ENCODE measurements around the gene TGOLN2. TPM values are rescaled to one million over a fixed set of nuclear protein-coding genes. Genes with fewer than 3 reads are reported as not detected.
"Not testable (repeated sequence)": the region's sequence is repeated elsewhere in the genome, so short reads cannot be mapped to it uniquely, and the experiment has no call there.

Gene TGOLN2
- total and polyA plus RNA-seq, 7 donors, result 12.6 to 95.0 (median 80.6) TPM

DNA sequence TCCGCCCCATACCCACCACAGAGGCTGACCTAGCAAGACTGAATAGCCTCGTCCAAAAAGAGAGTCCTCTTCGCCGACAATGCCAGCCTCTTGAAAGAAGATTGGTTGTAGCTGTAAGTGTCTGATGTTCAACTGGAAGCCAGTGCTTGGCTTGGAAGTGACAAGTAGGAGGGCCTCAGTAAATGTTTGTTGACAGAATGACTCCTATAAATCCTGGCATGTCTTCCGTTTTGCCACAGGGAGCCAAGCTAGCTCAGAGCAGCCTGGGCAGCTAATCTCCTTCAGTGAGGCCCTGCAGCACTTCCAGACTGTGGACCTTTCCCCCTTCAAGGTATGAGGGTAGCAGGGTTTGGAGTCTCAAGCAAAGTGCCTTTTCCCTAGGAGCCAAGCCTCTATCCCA is 41.7 kb upstream of the TGOLN2 start:
- no peak overlapping the region for H3K27ac ChIP-seq
- H3K36me3 ChIP-seq, result peaks cover 0 to 28% (median 4%) of the 10 kb centered on the region in 4 donors
- WGBS, 2 donors, result 29 to 65% methylated on average over 5 of the region's 5 CpGs
- TF ChIP-seq POLR2A (IDR thresholded peaks at IDR 0.05), result no peak
- no peak for TF ChIP-seq POLR2AphosphoS5 (IDR thresholded peaks at IDR 0.05)
- TF ChIP-seq EP300 (IDR thresholded peaks at IDR 0.05), result no peak
- TF ChIP-seq, protein P1, sequence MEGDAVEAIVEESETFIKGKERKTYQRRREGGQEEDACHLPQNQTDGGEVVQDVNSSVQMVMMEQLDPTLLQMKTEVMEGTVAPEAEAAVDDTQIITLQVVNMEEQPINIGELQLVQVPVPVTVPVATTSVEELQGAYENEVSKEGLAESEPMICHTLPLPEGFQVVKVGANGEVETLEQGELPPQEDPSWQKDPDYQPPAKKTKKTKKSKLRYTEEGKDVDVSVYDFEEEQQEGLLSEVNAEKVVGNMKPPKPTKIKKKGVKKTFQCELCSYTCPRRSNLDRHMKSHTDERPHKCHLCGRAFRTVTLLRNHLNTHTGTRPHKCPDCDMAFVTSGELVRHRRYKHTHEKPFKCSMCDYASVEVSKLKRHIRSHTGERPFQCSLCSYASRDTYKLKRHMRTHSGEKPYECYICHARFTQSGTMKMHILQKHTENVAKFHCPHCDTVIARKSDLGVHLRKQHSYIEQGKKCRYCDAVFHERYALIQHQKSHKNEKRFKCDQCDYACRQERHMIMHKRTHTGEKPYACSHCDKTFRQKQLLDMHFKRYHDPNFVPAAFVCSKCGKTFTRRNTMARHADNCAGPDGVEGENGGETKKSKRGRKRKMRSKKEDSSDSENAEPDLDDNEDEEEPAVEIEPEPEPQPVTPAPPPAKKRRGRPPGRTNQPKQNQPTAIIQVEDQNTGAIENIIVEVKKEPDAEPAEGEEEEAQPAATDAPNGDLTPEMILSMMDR (IDR thresholded peaks at IDR 0.05), result no peak
- H3K4me1 ChIP-seq, result no peaks in the 10 kb centered on the region
- H3K9me3 ChIP-seq, result no peaks in the 10 kb centered on the region
- DNase-seq, result no peak
- H3K27me3 ChIP-seq, result no peaks in the 10 kb centered on the region
- H3K4me3 ChIP-seq, result no peak overlapping the region
- intact Hi-C loops (cut with DNase I), result no loop called here

DNA sequence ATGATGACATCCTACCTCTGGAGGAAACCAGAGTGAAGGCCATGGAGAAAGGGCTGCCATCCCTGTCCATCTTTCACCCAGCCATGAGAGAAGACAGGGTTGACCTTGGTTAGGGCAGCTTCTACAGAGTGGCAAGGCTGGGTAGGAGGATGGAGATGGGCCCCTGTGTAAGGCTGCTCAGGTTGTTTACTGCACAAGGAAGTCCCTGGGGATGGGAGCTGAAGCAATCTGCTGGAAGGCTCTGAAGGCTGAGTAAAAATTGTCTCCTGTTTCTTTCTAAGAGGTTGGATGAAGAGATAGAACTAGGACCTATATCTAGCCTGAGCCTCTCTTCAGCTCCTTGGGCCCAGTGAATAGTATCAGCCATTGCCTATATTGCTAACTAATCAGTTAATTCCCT is 41.1 kb upstream of the TGOLN2 start:
- Histone ChIP-seq H3K4me1 (no peaks in the 10 kb centered on the region), H3K27me3 (no peaks in the 10 kb centered on the region), H3K27ac (no peak overlapping the region), H3K9me3 (no peaks in the 10 kb centered on the region), H3K36me3 (peaks cover 0 to 28% (median 4%) of the 10 kb centered on the region in 4 donors), H3K4me3 (no peak overlapping the region)
- no peak for DNase-seq
- intact Hi-C loops (cut with DNase I), result no loop called here
- TF ChIP-seq POLR2A (IDR thresholded peaks at IDR 0.05) (no peak), POLR2AphosphoS5 (IDR thresholded peaks at IDR 0.05) (no peak), EP300 (IDR thresholded peaks at IDR 0.05) (no peak)
- TF ChIP-seq, protein P1 (IDR thresholded peaks at IDR 0.05), result no peak

DNA sequence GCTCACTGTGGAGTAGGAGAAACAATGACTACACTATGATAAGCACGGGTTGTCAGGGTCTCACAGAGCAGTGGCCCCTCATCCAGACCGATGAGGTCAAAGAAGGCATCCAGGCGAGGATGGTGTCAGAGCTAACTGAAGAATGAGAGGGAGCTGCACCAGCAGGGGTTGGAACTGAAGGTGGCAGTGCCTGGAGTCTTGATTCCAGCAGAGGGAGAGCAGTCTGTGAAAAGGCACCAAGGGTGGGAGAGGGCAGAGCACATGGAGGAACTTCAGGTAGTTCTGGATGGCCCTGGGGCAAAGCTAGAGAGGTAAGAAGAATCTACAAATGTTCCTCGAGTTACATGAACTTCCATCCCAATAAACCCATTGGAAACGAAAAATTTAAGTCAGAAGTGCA is 39.4 kb upstream of the TGOLN2 start:
- Histone ChIP-seq H3K27ac (no peak overlapping the region), H3K27me3 (no peaks in the 10 kb centered on the region), H3K4me1 (no peaks in the 10 kb centered on the region), H3K4me3 (no peak overlapping the region), H3K9me3 (no peaks in the 10 kb centered on the region), H3K36me3 (peaks cover 0 to 45% (median 13%) of the 10 kb centered on the region in 4 donors)
- no peak for TF ChIP-seq POLR2A (IDR thresholded peaks at IDR 0.05)
- no peak for TF ChIP-seq EP300 (IDR thresholded peaks at IDR 0.05)
- no peak for TF ChIP-seq POLR2AphosphoS5 (IDR thresholded peaks at IDR 0.05)
- TF ChIP-seq, protein P1 (IDR thresholded peaks at IDR 0.05), result no peak
- DNase-seq, result no peak
- WGBS, 2 donors, result 92 to 93% methylated on average over 5 of the region's 5 CpGs
- intact Hi-C loops (cut with DNase I), result no loop called here

DNA sequence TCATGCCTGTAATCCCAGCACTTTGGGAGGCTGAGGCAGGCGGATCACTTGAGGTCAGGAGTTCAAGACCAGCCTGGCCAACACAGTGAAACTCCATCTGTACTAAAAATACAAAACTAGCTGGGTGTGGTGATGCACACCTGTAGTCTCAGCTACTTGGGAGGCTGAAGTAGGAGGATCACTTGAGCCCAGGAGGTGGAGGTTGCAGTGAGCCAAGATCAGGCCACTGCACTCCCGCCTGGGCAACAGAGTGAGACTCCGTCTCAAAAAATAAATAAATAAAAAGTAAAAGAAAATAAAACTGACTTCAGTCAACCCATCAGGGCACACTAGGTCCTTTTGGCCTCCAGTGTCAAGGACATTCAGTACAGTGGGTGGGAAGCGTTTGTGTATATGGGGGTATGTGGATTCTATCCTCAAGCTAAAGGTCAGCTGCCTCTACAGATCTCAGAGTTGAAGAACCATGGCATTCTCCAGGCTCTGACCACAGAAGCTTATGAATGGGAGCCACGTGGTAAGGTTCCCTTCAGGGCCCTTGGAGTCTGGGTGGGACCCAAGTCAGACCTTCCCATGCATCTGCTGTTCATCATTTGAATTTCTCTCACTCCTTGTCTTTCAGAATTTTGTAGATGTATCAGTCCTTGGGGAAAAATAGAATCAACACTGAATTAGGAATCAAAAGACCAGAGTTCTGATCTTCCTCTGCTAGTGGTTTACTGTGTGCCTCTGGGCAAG is 35.0 kb upstream of the TGOLN2 start:
- H3K4me1 ChIP-seq; H3K27ac ChIP-seq; intact Hi-C loops (cut with DNase I); DNase-seq; H3K27me3 ChIP-seq; H3K9me3 ChIP-seq; H3K4me3 ChIP-seq: not testable (repeated sequence)
- 79 to 86% methylated on average over 5 of the region's 5 CpGs for WGBS, 2 donors
- peaks cover under 1 to 65% (median 13%) of the 10 kb centered on the region in 4 donors for H3K36me3 ChIP-seq

DNA sequence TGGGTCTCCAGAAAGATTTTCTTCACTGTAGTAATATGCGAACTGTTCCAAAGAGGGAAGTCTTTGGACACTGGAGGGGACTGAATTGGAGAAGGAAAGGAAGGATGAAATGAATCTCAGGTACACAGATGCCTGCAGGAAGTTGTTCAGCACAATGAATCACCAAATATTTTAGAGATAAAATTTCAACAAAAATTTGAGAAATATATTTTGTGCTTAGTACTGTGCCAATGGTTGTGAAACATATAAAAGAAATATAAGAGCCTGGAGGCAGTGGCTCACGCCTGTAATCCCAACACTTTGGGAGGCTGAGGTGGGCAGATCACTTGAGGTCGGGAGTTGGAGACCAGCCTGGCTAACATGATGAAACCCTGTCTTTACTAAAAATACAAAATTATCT is 29.9 kb upstream of the TGOLN2 start:
- no peaks in the 10 kb centered on the region for H3K27me3 ChIP-seq
- intact Hi-C loops (cut with DNase I), result loop anchor here (10.0 kb wide), 1 partner anchor 747 kb away; the partner anchor contains the start of genes POLR1A and PTCD3
- WGBS, 2 donors, result 90 to 94% methylated on average over 3 of the region's 3 CpGs
- TF ChIP-seq EP300 (IDR thresholded peaks at IDR 0.05) (no peak), POLR2AphosphoS5 (IDR thresholded peaks at IDR 0.05) (no peak), POLR2A (IDR thresholded peaks at IDR 0.05) (no peak)
- TF ChIP-seq, protein P1 (IDR thresholded peaks at IDR 0.05), result no peak
- H3K4me1 ChIP-seq, result peaks cover 0 to 41% (median 24%) of the 10 kb centered on the region in 4 donors
- H3K4me3 ChIP-seq, result no peak overlapping the region
- H3K27ac ChIP-seq, result no peak overlapping the region
- no peaks in the 10 kb centered on the region for H3K9me3 ChIP-seq
- peaks cover 0 to 57% (median 12%) of the 10 kb centered on the region in 4 donors for H3K36me3 ChIP-seq
- DNase-seq, result no peak
